Measurements from ENCODE around the gene FBN2.

DNA sequence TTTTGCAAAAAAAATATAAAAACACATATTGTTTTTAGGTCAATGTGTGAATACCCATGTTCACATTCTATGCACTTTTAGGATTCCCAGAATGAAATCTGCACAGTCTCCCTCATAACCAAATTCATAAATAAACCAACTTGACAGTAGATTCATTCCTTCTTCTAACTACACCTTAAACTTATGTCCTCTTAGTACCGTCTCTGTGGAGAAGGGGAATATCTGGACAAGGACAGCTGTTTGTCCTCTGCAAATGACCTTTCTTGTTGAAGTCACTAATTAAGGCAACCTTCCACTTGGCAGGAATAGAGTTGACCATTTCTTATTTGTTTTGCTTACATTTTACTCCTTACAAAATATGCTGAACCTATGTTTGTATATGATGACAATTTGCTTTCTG lies 71.1 kb downstream of the FBN2 start:
- no peak for TF ChIP-seq PPARA (CRISPR knock-in tag; IDR thresholded peaks at IDR 0.05; ENCODE audit: borderline replicate concordance)
- TF ChIP-seq, protein P1, sequence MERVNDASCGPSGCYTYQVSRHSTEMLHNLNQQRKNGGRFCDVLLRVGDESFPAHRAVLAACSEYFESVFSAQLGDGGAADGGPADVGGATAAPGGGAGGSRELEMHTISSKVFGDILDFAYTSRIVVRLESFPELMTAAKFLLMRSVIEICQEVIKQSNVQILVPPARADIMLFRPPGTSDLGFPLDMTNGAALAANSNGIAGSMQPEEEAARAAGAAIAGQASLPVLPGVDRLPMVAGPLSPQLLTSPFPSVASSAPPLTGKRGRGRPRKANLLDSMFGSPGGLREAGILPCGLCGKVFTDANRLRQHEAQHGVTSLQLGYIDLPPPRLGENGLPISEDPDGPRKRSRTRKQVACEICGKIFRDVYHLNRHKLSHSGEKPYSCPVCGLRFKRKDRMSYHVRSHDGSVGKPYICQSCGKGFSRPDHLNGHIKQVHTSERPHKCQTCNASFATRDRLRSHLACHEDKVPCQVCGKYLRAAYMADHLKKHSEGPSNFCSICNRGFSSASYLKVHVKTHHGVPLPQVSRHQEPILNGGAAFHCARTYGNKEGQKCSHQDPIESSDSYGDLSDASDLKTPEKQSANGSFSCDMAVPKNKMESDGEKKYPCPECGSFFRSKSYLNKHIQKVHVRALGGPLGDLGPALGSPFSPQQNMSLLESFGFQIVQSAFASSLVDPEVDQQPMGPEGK (CRISPR knock-in tag; IDR thresholded peaks at IDR 0.05; ENCODE audit: borderline replicate concordance), result no peak
- no peak for TF ChIP-seq CSDC2 (CRISPR knock-in tag; IDR thresholded peaks at IDR 0.05)
- no peak for TF ChIP-seq ZC3H10 (CRISPR knock-in tag; IDR thresholded peaks at IDR 0.05)
- no peak for TF ChIP-seq CREB5 (CRISPR knock-in tag; IDR thresholded peaks at IDR 0.05; ENCODE audit: low read depth)
- no peak for TF ChIP-seq RARB (CRISPR knock-in tag; IDR thresholded peaks at IDR 0.05)
- TF ChIP-seq ZNF8 (CRISPR knock-in tag; IDR thresholded peaks at IDR 0.05), result no peak
- no peak for TF ChIP-seq TSHZ2 (CRISPR knock-in tag; IDR thresholded peaks at IDR 0.05)
- TF ChIP-seq CSRNP3 (CRISPR knock-in tag; IDR thresholded peaks at IDR 0.05), result no peak
- no peak for TF ChIP-seq POU6F1 (CRISPR knock-in tag; IDR thresholded peaks at IDR 0.05; ENCODE audit: borderline replicate concordance, low read depth)
- TF ChIP-seq ZFP30 (CRISPR knock-in tag; IDR thresholded peaks at IDR 0.05), result no peak

Data from SK-N-SH treated with all-trans-retinoic acid at 6 μM for 48 hours (cell line).